Spleen (tissue), 13 donors: ENCODE measurements around the gene TAF7L. TPM values are rescaled to one million over a fixed set of nuclear protein-coding genes. Genes with fewer than 3 reads are reported as not detected.
"Not testable (repeated sequence)": the region's sequence is repeated elsewhere in the genome, so short reads cannot be mapped to it uniquely, and the experiment has no call there.

ENCODE experiments used
- DNase-seq: peaks from one replicate; pipeline ENCODE4 v3.0.0-alpha.2; 2020
- H3K27ac ChIP-seq, 8 donors: fragments of 200-600 bp; sonication (generic) in 7 of 8; 1 replicate in 4 of 8; 2 replicates in 4 of 8; pipeline versions ENCODE4 v1.5.0 to v1.8.0; 2016 to 2021; ENCODE audit warnings: inconsistent platforms in 4 of 8, mild to moderate bottlenecking in 4 of 8, moderate library complexity in 1 of 8
- H3K27me3 ChIP-seq, 7 donors: fragments of 200-600 bp; sonication (generic) in 6 of 7; replicated peaks in 1 of 7; 1 replicate in 4 of 7; 2 replicates in 3 of 7; pipeline versions ENCODE4 v1.5.0 to v1.8.0; 2016 to 2021; ENCODE audit warnings: inconsistent platforms in 3 of 7, mild to moderate bottlenecking in 1 of 7
- H3K36me3 ChIP-seq, 6 donors: fragments of 200-600 bp; sonication (generic) in 5 of 6; 1 replicate in 4 of 6; 2 replicates in 2 of 6; pipeline versions ENCODE4 v1.5.0 to v1.8.0; 2016 to 2021; ENCODE audit warnings: inconsistent platforms in 2 of 6
- H3K4me1 ChIP-seq, 6 donors: fragments of 200-600 bp; sonication (generic) in 5 of 6; 1 replicate in 3 of 6; 2 replicates in 3 of 6; pipeline versions ENCODE4 v1.5.0 to v1.8.0; 2016 to 2021; ENCODE audit warnings: inconsistent platforms in 3 of 6
- H3K4me3 ChIP-seq, 8 donors: fragments of 200-600 bp; sonication (generic) in 7 of 8; 1 replicate in 4 of 8; 2 replicates in 4 of 8; pipeline versions ENCODE4 v1.5.0 to v1.8.0; 2016 to 2021; ENCODE audit warnings: inconsistent platforms in 4 of 8, mild to moderate bottlenecking in 4 of 8, moderate library complexity in 2 of 8
- H3K9me3 ChIP-seq, 8 donors: fragments of 200-600 bp; sonication (generic) in 7 of 8; 1 replicate in 4 of 8; 2 replicates in 4 of 8; pipeline versions ENCODE4 v1.5.0 to v1.8.0; 2016 to 2021; ENCODE audit warnings: inconsistent platforms in 4 of 8
- POLR2A ChIP-seq, 3 donors: fragments of 450-650 bp; IDR thresholded peaks; one replicate each; pipeline ENCODE4 v1.5.1; 2017; ENCODE audit warnings: antibody characterized with exemption in 3 of 3, mild to moderate bottlenecking in 1 of 3
- POLR2AphosphoS5 ChIP-seq, 3 donors: sonication (generic); formaldehyde crosslinking; IDR thresholded peaks; one replicate each; pipeline ENCODE4 v1.5.1; 2017; ENCODE audit warnings: antibody characterized with exemption in 3 of 3
- WGBS, 5 donors: extraction: QIAGEN DNeasy Blood & Tissue Kit in 3 of 5; methylation state at CpG; one replicate each; pipeline versions ENCODE4 v1.1.5 to v1.1.7; 2013 to 2018; 5-methylcytosine and 5-hydroxymethylcytosine counted together
- intact Hi-C: fragments of 100-400 bp; cut with DNase I; formaldehyde crosslinking; loops from one replicate; pipeline ENCODE4 v1.15.0; 2023; ENCODE audit warnings: low total_unique reads
- long read RNA-seq, 2 donors: transcript quantifications; one replicate each; lab custom pipeline, GENCODE V29; 2026
- polyA plus RNA-seq, 3 donors: library from polyadenylated mRNA; stranded (reverse); fragments of 200-250 nt; gene quantifications; one replicate each; pipeline ENCODE4 v1.2.1, GENCODE V29; 2013
- total RNA-seq, 7 donors: library from RNA; depleted of rRNA in 3 of 7; stranded (reverse); fragments of >200 nt in 3 of 7; fragmentation: NEBNext Ultra II Directional in 4 of 7; extraction: Animal tissue kit (Norgen Biotek cat#: 25700) in 4 of 7; gene quantifications; one replicate each; pipeline versions ENCODE4 v1.1.0 to v1.2.1, GENCODE V29; 2016 to 2021
- TF ChIP-seq, protein P1 (sequence below), 11 experiments: fragments of 200-600 bp in 7 of 11; fragments of 450-650 bp in 4 of 11; sonication (generic) in 4 of 11; IDR thresholded peaks in 8 of 11; conservative IDR thresholded peaks in 3 of 11; 1 replicate in 7 of 11; 2 replicates in 4 of 11; pipeline versions ENCODE4 v1.4.0 to v1.8.0; 2016 to 2021; ENCODE audit warnings: antibody characterized with exemption in 11 of 11, inconsistent platforms in 4 of 11, mild to moderate bottlenecking in 1 of 11
- donor health status: healthy with polysubstance abuse.
- donor health status: DM: no; HTN: no; CAD: no; lungs with moderate emphysema.
- donor health status: DM: no; HTN: no; CAD: no.
- donor health status: Bipolar disorder and iron deficiency.
- donor health status: healthy.
- donor health status: DM: no; HTN: no; CAD: no.
- donor health status: DM: yes; HTN: yes; CAD: no.

TAF7L gene
- total RNA-seq (under 1 TPM in 2 of 7 donors, not detected in 5; 0.16 to 0.20 TPM), polyA plus RNA-seq (under 1 TPM in 2 of 3 donors, not detected in 1; 0.09 to 0.11 TPM)
- long read RNA-seq, donor 1, result 0 reads
- long read RNA-seq, donor 2, result 0 reads

GRCh38 chrX:101290957-101291603, at the start of gene TAF7L:
Gene TAF7L, minus strand, starts transcription at chrX:101291334. Its CDS starts 3,791 bp downstream, at chrX:101287543.
- 38 to 79% (median 53%) methylated on average over 3 to 75 of the region's 75 CpGs for WGBS, 5 donors
- Histone ChIP-seq H3K4me1 (no peaks in the 10 kb centered on the region), H3K27ac (no peak within 1 kb of the TSS), H3K27me3 (peaks cover 0 to 26% (median 11%) of the 10 kb centered on the region in 7 donors), H3K9me3 (no peaks in the 10 kb centered on the region), H3K4me3 (peak within 1 kb of the TSS in 2 of 8 donors; percentile 10 to 34), H3K36me3 (no peaks in the 10 kb centered on the region)
- intact Hi-C loops, result no loop called here
- TF ChIP-seq POLR2A (IDR thresholded peaks at IDR 0.05), result no peak
- TF ChIP-seq, protein P1, sequence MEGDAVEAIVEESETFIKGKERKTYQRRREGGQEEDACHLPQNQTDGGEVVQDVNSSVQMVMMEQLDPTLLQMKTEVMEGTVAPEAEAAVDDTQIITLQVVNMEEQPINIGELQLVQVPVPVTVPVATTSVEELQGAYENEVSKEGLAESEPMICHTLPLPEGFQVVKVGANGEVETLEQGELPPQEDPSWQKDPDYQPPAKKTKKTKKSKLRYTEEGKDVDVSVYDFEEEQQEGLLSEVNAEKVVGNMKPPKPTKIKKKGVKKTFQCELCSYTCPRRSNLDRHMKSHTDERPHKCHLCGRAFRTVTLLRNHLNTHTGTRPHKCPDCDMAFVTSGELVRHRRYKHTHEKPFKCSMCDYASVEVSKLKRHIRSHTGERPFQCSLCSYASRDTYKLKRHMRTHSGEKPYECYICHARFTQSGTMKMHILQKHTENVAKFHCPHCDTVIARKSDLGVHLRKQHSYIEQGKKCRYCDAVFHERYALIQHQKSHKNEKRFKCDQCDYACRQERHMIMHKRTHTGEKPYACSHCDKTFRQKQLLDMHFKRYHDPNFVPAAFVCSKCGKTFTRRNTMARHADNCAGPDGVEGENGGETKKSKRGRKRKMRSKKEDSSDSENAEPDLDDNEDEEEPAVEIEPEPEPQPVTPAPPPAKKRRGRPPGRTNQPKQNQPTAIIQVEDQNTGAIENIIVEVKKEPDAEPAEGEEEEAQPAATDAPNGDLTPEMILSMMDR (IDR thresholded peaks at IDR 0.05 in 8 of 11, conservative IDR thresholded peaks at IDR 0.05 in 3 of 11), result no peak
- TF ChIP-seq POLR2AphosphoS5 (IDR thresholded peaks at IDR 0.05), result no peak
- DNase-seq, result no peak

- intact Hi-C loops, result no loop called here
- 73 to 82% (median 77%) methylated on average over 4 of the region's 4 CpGs for WGBS, 5 donors
Measured at GRCh38 chrX:101337776-101338271, 46.7 kb upstream of the TAF7L start.

DNA sequence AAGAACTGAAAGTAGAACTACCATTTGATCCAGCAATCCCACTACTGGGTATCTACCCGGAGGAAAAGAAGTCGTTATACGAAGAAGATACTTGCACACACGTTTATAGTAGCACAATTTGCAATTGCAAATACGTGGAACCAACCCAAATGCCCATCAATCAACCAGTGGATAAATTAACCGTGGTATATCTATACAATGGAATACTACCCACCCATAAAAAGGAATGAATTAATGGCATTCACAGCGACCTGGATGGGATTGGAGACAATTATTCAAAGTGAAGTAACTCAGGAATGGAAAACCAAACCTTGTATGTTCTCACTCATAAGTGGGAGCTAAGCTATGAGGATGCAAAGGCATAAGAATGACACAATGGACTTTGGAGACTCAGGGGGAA, 43.2 kb upstream of the TAF7L start:
- H3K4me1 ChIP-seq, intact Hi-C loops, H3K27me3 ChIP-seq, H3K4me3 ChIP-seq, H3K27ac ChIP-seq, DNase-seq, H3K9me3 ChIP-seq, H3K36me3 ChIP-seq: not testable (repeated sequence)
- 66 to 83% (median 79%) methylated on average over 7 of the region's 7 CpGs for WGBS, 5 donors

More at GRCh38 chrX:101337776-101338271, 46.7 kb upstream of the TAF7L start:
- H3K27me3 ChIP-seq, result no peaks in the 10 kb centered on the region
- no peak for DNase-seq
- peaks cover 0 to 4% (median 0%) of the 10 kb centered on the region in 8 donors for H3K9me3 ChIP-seq
- TF ChIP-seq, protein P1 (IDR thresholded peaks at IDR 0.05 in 8 of 11, conservative IDR thresholded peaks at IDR 0.05 in 3 of 11), result no peak
- TF ChIP-seq POLR2AphosphoS5 (IDR thresholded peaks at IDR 0.05) (no peak), POLR2A (IDR thresholded peaks at IDR 0.05) (no peak)
- no peak overlapping the region for H3K27ac ChIP-seq
- no peaks in the 10 kb centered on the region for H3K36me3 ChIP-seq
- no peaks in the 10 kb centered on the region for H3K4me1 ChIP-seq
- H3K4me3 ChIP-seq, result no peak overlapping the region

GRCh38 chrX:101326600-101326999, 35.5 kb upstream of the TAF7L start:
- H3K27me3 ChIP-seq, intact Hi-C loops, DNase-seq, H3K4me1 ChIP-seq, H3K9me3 ChIP-seq, H3K36me3 ChIP-seq, H3K27ac ChIP-seq, H3K4me3 ChIP-seq: not testable (repeated sequence)
- WGBS, 5 donors, result 50 to 82% (median 72%) methylated on average over 2 to 3 of the region's 3 CpGs

DNA sequence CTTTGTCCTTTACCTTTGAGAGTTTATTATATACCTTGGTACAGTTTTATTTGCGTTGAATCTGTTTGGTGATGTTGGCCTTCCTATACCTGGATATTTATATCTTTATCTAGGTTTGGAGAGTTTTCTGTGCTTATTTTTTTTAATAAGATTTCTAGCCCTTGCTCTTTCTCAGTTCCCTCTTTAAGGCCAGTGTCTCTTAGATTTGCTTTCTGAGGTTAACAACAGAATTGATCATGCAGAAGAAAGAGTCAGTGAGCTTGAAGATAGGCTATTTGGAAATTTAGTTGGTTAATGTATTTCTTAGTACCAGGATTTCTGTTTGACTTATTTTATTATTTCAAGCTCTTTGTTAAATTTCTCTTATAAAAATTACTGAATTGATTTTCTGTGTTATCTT, 12.7 kb upstream of the TAF7L start:
- Histone ChIP-seq H3K9me3 (no peaks in the 10 kb centered on the region), H3K36me3 (no peaks in the 10 kb centered on the region), H3K27me3 (no peaks in the 10 kb centered on the region), H3K4me1 (no peaks in the 10 kb centered on the region), H3K27ac (no peak overlapping the region), H3K4me3 (no peak overlapping the region)
- TF ChIP-seq, protein P1 (IDR thresholded peaks at IDR 0.05 in 8 of 11, conservative IDR thresholded peaks at IDR 0.05 in 3 of 11), result no peak
- no peak for TF ChIP-seq POLR2AphosphoS5 (IDR thresholded peaks at IDR 0.05)
- no peak for TF ChIP-seq POLR2A (IDR thresholded peaks at IDR 0.05)
- 66 to 95% (median 77%) methylated on average over 1 of the region's 1 CpG for WGBS, 5 donors
- intact Hi-C loops, result no loop called here
- DNase-seq, result no peak

DNA sequence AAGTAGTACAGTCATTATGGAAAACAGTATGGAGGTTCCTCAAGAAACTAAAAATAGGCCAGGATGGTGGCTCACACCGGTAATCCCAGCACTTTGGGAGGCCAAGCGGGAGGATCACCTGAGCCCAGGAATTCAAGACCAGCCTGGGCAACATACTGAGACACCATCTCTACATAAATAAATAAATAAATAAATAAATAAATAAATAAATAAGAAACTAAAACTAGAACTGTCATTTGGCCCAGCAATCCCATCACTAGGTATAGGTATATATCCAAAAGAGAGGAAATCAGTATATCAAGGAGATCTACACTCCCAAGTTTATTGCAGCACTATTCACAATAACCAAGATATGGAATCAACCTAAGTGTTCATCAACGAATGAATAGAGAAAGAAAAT, 4.5 kb upstream of the TAF7L start:
- H3K27ac ChIP-seq, DNase-seq, H3K36me3 ChIP-seq, H3K4me3 ChIP-seq, intact Hi-C loops, H3K9me3 ChIP-seq, H3K4me1 ChIP-seq: not testable (repeated sequence)
- H3K27me3 ChIP-seq, result peaks cover 0 to 16% (median 8%) of the 10 kb centered on the region in 7 donors
- WGBS, 5 donors, result 91 to 100% (median 97%) methylated on average over 3 of the region's 3 CpGs
